HFFc6 (cell line): ENCODE measurements around the gene PLXNA4. TPM values are rescaled to one million over a fixed set of nuclear protein-coding genes. Genes with fewer than 3 reads are reported as not detected.
A peak's percentile ranks its signal among the peaks of the same experiment; 100 is the strongest.

Experiments used
- DNase-seq: peaks from one replicate; pipeline ENCODE4 v3.0.0-alpha.2; 2018
- H3K27ac Mint-ChIP-seq: 2 replicates; pipeline ENCODE4 v1.8.0; 2020; ENCODE audit warnings: mild to moderate bottlenecking, mixed read lengths
- H3K27me3 Mint-ChIP-seq: 2 replicates; pipeline ENCODE4 v1.8.0; 2021; ENCODE audit warnings: mild to moderate bottlenecking, moderate library complexity, mixed read lengths; ENCODE audit not compliant: insufficient read depth
- H3K36me3 Mint-ChIP-seq: 2 replicates; pipeline ENCODE4 v1.8.0; 2021; ENCODE audit warnings: low read depth, mixed read lengths
- H3K4me1 Mint-ChIP-seq: 2 replicates; pipeline ENCODE4 v1.8.0; 2020; ENCODE audit warnings: low read depth, mixed read lengths
- H3K4me3 Mint-ChIP-seq: 2 replicates; pipeline ENCODE4 v1.8.0; 2020; ENCODE audit warnings: mild to moderate bottlenecking, moderate library complexity, mixed read lengths
- H3K9me3 Mint-ChIP-seq: 2 replicates; pipeline ENCODE4 v1.8.0; 2020; ENCODE audit warnings: mild to moderate bottlenecking, mixed read lengths
- CTCF ChIP-seq: fragments of 200-600 bp; sonication (generic); IDR thresholded peaks from 2 replicates; pipeline ENCODE4 v1.5.0; 2021; ENCODE audit warnings: antibody characterized with exemption, mild to moderate bottlenecking
- total RNA-seq, 6 experiments: library from RNA; stranded (reverse); fragmentation: NEBNext Ultra II Directional; extraction: Animal tissue kit (Norgen Biotek cat#: 25700); gene quantifications; 2 replicates in 1 of 6; 3 replicates in 5 of 6; pipeline ENCODE4 v1.2.3, GENCODE V29; 2021

Gene PLXNA4
- total RNA-seq, 6 experiments from 2014 or later: 0.02 to 0.14 (median 0.05) TPM; not detected in 2

- Mint-ChIP-seq H3K4me3 (no peak overlapping the region), H3K27me3 (peaks cover 12% of the 10 kb centered on the region), H3K4me1 (peaks cover 13% of the 10 kb centered on the region), H3K27ac (no peak overlapping the region), H3K36me3 (no peaks in the 10 kb centered on the region), H3K9me3 (no peaks in the 10 kb centered on the region)
- DNase-seq: no peak
- TF ChIP-seq CTCF: no peak
Observed at GRCh38 chr7:132423594-132424200, 152.6 kb downstream of the PLXNA4 start.

DNA sequence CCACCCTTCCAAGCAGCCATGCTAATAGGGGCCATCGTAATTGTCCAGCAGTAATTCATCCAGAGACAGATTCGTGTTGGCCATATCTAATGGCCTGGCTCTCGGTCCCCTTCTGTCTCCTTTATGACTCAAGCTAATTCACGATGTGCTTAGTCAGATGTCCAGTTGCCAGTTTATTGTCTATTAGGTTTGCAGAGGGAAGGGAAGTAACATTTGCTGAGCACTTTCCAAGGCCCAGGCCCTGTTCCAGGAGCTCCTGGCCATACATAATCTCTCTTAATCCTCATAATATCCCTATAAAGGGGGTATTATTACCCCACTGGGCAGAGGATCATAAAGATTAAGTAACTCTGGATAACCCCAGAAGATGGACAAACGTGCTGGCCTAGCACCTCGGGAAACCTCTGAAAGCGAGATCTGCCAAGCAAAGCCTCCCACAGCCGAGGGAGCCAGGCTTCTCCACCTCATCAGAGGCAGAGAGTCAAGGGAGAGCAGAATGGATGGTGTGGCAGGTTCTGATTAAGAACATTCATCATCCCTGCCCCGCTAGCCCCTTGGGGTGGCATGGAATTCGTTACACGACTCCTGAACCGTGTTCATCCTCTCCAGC, 153.7 kb downstream of the PLXNA4 start:
- no peak for TF ChIP-seq CTCF
- Mint-ChIP-seq H3K36me3 (no peaks in the 10 kb centered on the region), H3K4me1 (peaks cover 13% of the 10 kb centered on the region), H3K27me3 (peaks cover 13% of the 10 kb centered on the region), H3K4me3 (no peak overlapping the region), H3K9me3 (no peaks in the 10 kb centered on the region), H3K27ac (no peak overlapping the region; the same call in 1 of the 2 replicates)
- peak; percentile 18 for DNase-seq

GRCh38 chr7:132420527-132420926, 155.7 kb downstream of the PLXNA4 start:
- no peaks in the 10 kb centered on the region for H3K9me3 Mint-ChIP-seq
- H3K4me3 Mint-ChIP-seq: no peak overlapping the region
- no peak for DNase-seq
- H3K27ac Mint-ChIP-seq: no peak overlapping the region
- peaks cover 25% of the 10 kb centered on the region for H3K27me3 Mint-ChIP-seq
- H3K36me3 Mint-ChIP-seq: no peaks in the 10 kb centered on the region
- H3K4me1 Mint-ChIP-seq: peaks cover 13% of the 10 kb centered on the region
- TF ChIP-seq CTCF: no peak

DNA sequence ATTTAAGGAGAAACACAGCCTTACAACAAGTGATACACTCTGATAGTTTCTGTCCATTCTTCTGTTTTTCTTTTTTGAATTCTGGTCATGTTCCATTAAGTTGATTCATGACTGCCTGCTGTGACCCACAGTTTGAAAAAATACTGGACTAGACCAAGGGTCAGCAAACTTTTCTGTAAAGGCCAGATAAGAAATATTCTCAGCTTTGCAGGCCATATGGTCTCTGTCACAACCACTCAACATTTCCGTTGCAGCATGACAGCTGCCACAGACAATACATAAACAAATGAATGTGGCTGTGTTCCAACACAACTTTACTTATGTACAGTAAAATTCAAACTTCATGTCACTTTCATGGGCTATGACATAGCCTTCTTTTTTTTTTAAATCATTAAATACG, 156.7 kb downstream of the PLXNA4 start:
- H3K4me1 Mint-ChIP-seq: peaks cover 13% of the 10 kb centered on the region
- DNase-seq: no peak
- H3K27me3 Mint-ChIP-seq: peaks cover 28% of the 10 kb centered on the region
- H3K36me3 Mint-ChIP-seq: no peaks in the 10 kb centered on the region
- TF ChIP-seq CTCF: no peak
- H3K9me3 Mint-ChIP-seq: no peaks in the 10 kb centered on the region
- H3K4me3 Mint-ChIP-seq: no peak overlapping the region
- H3K27ac Mint-ChIP-seq: no peak overlapping the region

DNA sequence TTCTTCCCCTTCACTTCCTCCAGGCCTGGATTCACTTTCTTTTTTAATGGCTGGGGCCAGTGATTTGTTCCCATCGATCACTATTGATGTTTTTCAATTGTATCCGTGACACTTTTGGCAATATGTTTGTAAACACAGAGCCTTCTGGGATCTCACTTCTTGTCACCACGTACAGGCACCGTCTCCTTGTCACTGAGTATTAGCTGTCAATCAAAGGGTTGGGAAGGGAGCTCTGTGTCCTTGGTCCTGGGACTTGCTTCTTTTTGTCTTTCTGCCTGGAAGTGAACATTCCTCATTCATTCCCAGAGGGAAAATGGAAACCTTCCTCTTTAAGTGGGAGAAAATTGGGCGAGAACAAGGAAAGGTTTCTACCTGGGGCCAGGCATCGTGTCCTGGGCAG, 157.4 kb downstream of the PLXNA4 start:
- Mint-ChIP-seq H3K4me1 (peaks cover 13% of the 10 kb centered on the region), H3K27me3 (peaks cover 28% of the 10 kb centered on the region), H3K36me3 (no peaks in the 10 kb centered on the region), H3K27ac (no peak overlapping the region), H3K4me3 (no peak overlapping the region), H3K9me3 (no peaks in the 10 kb centered on the region)
- TF ChIP-seq CTCF: no peak
- DNase-seq: no peak
